ENCODE results near the gene ITPR3.

The ITPR3 gene

GRCh38 chr6:33638556-33638955 lies 17.4 kb downstream of the ITPR3 start:
- DNase-seq (ENCODE audit: low spot score), result no peak

GRCh38 chr6:33639559-33639958 lies 18.4 kb downstream of the ITPR3 start:
- DNase-seq (ENCODE audit: low spot score), result no peak

GRCh38 chr6:33640361-33640760 lies 19.2 kb downstream of the ITPR3 start:
- DNase-seq (ENCODE audit: low spot score), result no peak

DNA sequence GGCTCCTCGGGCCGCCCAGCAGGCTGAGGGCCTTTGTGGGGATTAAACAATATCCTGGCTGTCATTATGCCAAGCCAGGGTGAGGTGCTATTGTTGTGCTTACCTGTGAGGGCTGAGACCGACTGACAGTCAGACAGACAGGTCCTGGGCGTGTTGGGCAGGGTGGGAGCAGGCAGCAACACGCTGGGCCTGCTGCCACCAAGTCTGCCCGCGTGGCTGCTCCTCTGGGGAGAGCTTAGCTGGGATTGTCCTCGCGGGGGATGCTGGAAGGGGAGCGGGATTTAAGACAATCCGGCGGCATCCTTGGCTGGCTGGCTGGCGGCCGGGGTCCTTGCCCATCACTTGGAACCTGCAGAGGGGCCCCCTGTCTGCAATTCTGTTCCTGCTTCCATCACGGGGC lies 20.0 kb downstream of the ITPR3 start:
- DNase-seq (ENCODE audit: low spot score), result no peak

GRCh38 chr6:33641602-33642001 lies 20.5 kb downstream of the ITPR3 start:
- DNase-seq (ENCODE audit: low spot score), result no peak

- no peak for DNase-seq (ENCODE audit: low spot score)
These were observed 21.8 kb downstream of the ITPR3 start for GRCh38 chr6:33642897-33643296.

GRCh38 chr6:33651403-33651802 lies 30.3 kb downstream of the ITPR3 start:
- DNase-seq (ENCODE audit: low spot score), result no peak

DNA sequence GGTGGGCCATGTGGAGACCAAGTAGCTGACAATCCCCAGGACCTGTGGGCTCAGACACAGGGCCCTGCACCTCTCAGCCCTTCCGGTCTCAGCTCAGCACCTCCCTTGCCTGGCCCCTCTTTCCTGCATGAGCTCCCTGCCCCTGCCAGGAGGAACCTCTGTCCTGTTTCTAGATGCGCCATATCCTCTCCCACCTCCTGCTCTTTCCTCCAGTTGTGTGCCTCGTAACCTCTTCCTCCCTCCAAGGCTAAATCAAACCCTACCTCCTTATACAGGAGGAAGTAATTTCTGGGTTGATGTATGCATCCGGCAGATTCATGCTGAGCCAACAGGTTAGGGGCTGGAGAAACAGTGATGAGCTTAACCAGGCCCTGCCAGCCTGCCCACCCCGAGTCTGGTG lies 30.9 kb downstream of the ITPR3 start:
- no peak for DNase-seq (ENCODE audit: low spot score)

DNA sequence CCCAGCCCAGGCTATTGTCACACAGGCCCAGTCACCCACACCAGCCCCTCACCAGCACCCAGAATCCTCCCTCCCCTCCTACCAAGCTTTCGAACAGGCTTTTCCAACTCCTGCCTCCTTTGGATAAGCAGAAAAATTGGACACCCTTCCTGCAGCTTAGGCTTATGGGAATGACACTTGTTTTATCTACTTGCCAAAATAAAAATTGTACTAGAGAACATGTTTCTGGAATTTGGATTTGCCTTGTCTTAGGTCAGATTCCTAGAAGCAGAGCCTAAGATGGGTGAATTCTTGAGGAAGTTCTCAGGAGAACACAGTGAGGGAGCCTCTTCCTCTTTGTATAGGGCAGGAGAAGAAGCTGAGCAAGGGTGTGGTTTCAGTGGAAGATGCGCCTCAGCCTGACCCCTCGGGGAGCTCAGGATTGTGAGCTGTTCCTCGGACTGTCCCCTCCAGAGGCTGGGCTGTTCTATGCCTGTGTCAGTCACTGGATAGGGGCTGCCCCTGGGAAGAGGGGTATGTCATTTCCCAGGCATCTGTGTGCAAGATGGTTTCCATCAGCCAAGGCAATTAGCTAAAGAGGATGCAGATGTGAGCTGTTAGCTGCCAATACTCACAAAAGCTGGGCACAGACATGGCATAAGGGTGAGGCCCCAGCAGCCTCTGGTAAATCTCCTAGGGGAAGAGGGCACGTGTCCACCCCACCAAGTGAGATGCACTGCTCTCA lies 33.9 kb downstream of the ITPR3 start:
- DNase-seq (ENCODE audit: low spot score), result no peak

- DNase-seq (ENCODE audit: low spot score), result peak; percentile 56
These were observed 35.7 kb downstream of the ITPR3 start for GRCh38 chr6:33656844-33657243.

GRCh38 chr6:33658982-33659689 lies 38.0 kb downstream of the ITPR3 start:
- DNase-seq (ENCODE audit: low spot score), result no peak

GRCh38 chr6:33659986-33660385 lies 38.9 kb downstream of the ITPR3 start:
- DNase-seq (ENCODE audit: low spot score), result no peak

DNA sequence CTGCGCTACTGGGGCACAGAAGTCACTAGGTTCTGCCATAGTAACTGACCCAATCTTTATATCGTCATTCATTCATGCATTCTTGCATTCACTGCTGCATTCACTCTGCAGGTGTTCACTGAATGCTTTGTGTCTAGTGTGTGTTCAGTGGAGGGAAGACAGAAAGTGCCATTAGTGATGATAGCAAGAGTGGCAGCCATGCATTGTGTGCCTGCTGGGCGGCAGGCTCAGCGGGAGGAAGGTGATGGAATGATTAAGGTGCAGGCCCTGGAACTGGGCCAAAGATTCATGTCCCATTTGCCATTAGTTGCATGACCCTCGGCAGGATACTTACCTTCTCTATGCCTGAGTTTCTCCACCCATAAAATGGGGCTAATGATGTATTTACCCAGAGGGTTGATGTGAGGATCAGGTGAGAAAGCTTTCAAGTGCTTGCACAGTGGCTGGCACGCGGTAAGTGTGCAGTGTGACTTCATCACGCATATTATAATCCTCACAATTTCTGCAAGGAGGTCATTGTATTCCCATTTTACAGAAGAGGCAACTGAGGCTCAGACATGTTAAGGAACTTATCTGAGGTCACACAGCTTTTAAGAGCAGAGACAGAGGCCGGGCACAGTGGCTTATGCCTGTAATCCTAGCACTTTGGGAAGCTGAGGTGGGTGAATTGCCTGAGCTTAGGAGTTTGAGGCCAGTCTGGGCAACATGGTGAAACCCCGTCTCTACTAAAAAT lies 40.1 kb downstream of the ITPR3 start:
- no peak for DNase-seq (ENCODE audit: low spot score)

- DNase-seq (ENCODE audit: low spot score), result no peak
These were observed 41.2 kb downstream of the ITPR3 start for GRCh38 chr6:33662318-33662717.

- no peak for DNase-seq (ENCODE audit: low spot score)
These were observed 41.9 kb downstream of the ITPR3 start for GRCh38 chr6:33663028-33663427.

DNA sequence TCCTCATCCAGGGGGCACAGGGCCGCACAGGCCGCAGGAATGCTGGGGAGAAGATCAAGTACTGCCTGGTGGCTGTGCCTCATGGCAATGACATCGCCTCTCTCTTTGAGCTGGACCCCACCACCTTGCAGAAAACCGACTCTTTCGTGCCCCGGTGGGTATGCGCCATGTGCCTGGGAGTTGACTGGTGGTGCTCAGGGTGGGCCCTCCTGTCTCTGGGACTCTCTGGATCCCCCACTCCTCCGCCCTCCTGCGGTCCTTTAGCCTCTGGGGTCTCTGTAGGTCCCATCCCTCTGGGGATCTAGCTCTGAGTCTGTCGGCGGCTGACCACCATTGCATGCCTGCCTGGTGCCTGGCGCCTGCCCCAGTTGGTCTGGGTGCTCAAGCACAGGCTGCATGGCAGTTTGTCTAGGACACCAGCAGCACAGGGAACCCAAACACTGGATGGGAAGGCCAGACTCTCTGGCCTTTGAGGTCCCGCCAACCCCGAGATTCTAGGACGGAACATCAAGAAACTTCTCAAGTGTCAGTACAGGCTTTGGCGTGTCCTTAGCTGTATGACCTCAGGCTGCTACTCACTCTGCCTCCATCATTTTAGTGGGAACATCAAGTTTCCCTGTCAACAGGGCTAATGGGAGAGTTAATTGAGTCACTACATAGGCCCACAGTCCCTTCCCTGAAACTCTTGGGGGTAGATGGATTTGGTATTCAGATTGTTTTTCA lies 42.8 kb downstream of the ITPR3 start:
- DNase-seq (ENCODE audit: low spot score), result no peak

- no peak for DNase-seq (ENCODE audit: low spot score)
These were observed 43.5 kb downstream of the ITPR3 start for GRCh38 chr6:33664506-33665057.

DNA sequence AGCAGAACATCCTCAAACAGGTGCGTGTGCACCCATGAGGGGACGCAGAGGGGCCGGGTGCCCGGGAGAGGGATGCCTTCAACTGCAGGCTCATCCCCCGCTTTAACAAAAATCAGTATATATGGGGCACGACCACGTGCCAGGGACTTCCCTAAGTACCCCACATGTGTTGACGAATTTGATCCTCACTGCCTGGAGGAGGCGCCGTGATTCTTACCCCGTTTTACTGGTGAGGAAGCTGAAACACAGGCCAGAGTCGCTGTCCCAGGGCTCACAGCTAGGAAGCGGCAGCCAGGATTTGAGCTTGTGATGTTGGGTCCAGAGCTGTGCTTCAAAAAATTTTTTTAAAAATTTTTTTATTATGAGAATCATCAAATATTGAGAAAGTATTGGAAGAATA lies 44.8 kb downstream of the ITPR3 start:
- DNase-seq (ENCODE audit: low spot score), result peak; percentile 47

DNA sequence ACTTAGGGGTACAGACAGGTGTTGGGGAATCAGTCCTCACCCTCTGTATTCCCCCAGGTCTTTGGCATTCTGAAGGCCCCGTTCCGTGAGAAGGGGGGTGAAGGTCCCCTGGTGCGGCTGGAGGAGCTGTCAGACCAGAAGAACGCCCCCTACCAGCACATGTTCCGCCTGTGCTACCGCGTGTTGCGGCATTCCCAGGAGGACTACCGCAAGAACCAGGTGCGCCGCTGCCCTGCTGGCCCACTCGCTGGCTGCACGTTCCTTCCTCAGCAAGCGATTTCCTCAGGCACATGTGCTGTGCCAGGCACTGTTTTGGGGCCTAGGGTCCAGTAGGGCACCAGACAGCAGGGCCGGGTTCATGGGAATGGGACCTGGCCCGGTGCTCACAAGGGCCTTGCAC lies 46.0 kb downstream of the ITPR3 start:
- DNase-seq (ENCODE audit: low spot score), result no peak

- no peak for DNase-seq (ENCODE audit: low spot score)
These were observed 46.7 kb downstream of the ITPR3 start for GRCh38 chr6:33667776-33668175.

GRCh38 chr6:33668328-33668727 lies 47.2 kb downstream of the ITPR3 start:
- DNase-seq (ENCODE audit: low spot score), result no peak

GRCh38 chr6:33668914-33669313 lies 47.8 kb downstream of the ITPR3 start:
- peak; percentile 70 for DNase-seq (ENCODE audit: low spot score)

Measured in iPS-NIHi11 (cell line).